GOT3 (cell line): ENCODE results near the gene PIGV.
"Not testable (repeated sequence)": the region's sequence is repeated elsewhere in the genome, so short reads cannot be mapped to it uniquely, and the experiment has no call there.

Source experiments
- DNase-seq: peaks from one replicate; lab custom pipeline; 2025; ENCODE audit warnings: mixed read lengths; lab: John Stamatoyannopoulos, UW

Gene PIGV

GRCh38 chr1:26794391-26794790 lies 6.6 kb downstream of the PIGV start:
- DNase-seq: no peak

- no peak for DNase-seq
These were observed 9.9 kb downstream of the PIGV start for GRCh38 chr1:26797627-26798026.

GRCh38 chr1:26799479-26800142 lies 11.9 kb downstream of the PIGV start:
- peak; percentile 21 for DNase-seq

- not testable (repeated sequence) for DNase-seq
These were observed 16.2 kb downstream of the PIGV start for GRCh38 chr1:26803932-26804331.

GRCh38 chr1:26810105-26810504 lies 22.4 kb downstream of the PIGV start:
- DNase-seq: not testable (repeated sequence)

- DNase-seq: no peak
These were observed 23.3 kb downstream of the PIGV start for GRCh38 chr1:26811057-26811456.

GRCh38 chr1:26811708-26812107 lies 24.0 kb downstream of the PIGV start:
- no peak for DNase-seq

GRCh38 chr1:26814377-26814776 lies 26.6 kb downstream of the PIGV start:
- no peak for DNase-seq

- no peak for DNase-seq
These were observed 27.1 kb downstream of the PIGV start for GRCh38 chr1:26814893-26815292.

- DNase-seq: no peak
These were observed 33.1 kb downstream of the PIGV start for GRCh38 chr1:26820784-26821269.

GRCh38 chr1:26822737-26823395 lies 35.1 kb downstream of the PIGV start:
- no peak for DNase-seq

- DNase-seq: no peak
These were observed 37.0 kb downstream of the PIGV start for GRCh38 chr1:26824731-26825130.

GRCh38 chr1:26826261-26827105 lies 38.7 kb downstream of the PIGV start, which contains the start of gene ZDHHC18:
Gene ZDHHC18, plus strand, starts transcription at chr1:26826688. Its CDS starts 117 bp downstream, at chr1:26826805.
- no peak for DNase-seq

GRCh38 chr1:26827106-26827604 lies 39.4 kb downstream of the PIGV start:
- DNase-seq: no peak

GRCh38 chr1:26827663-26828062 lies 39.9 kb downstream of the PIGV start:
- no peak for DNase-seq

GRCh38 chr1:26828411-26828991 lies 40.8 kb downstream of the PIGV start:
- DNase-seq: no peak

GRCh38 chr1:26829184-26829911 lies 41.6 kb downstream of the PIGV start:
- no peak for DNase-seq

- DNase-seq: no peak
These were observed 43.3 kb downstream of the PIGV start for GRCh38 chr1:26831059-26831458.

GRCh38 chr1:26831546-26832248 lies 43.9 kb downstream of the PIGV start:
- no peak for DNase-seq

- no peak for DNase-seq
These were observed 44.7 kb downstream of the PIGV start for GRCh38 chr1:26832249-26832960.
